ENCODE data around the gene MGAT4B. TPM values are rescaled to one million over a fixed set of nuclear protein-coding genes. Genes with fewer than 3 reads are reported as not detected.

MGAT4B gene
- total RNA-seq, 1 experiment from 2014 or later: 613 TPM

- no peak for DNase-seq
- no peak overlapping the region for H3K27ac Mint-ChIP-seq (ENCODE audit: unreplicated experiment)
- H3K36me3 Mint-ChIP-seq (ENCODE audit: insufficient read depth, unreplicated experiment): peaks cover 7% of the 10 kb centered on the region
- CTCF ChIA-PET: no interaction called here
- peaks cover 21% of the 10 kb centered on the region for H3K4me1 Mint-ChIP-seq (ENCODE audit: low read depth, unreplicated experiment)
- BruUV-seq (replicated peaks): no TSS peak
- no peak for TF ChIP-seq CTCF (IDR thresholded peaks at IDR 0.05; ENCODE audit: unreplicated experiment)
- intact Hi-C loops (cut with micrococcal nuclease; ENCODE audit: unreplicated experiment): no loop called here
- no peaks in the 10 kb centered on the region for H3K27me3 Mint-ChIP-seq (ENCODE audit: unreplicated experiment)
- H3K4me3 Mint-ChIP-seq (ENCODE audit: low read depth, unreplicated experiment): no peak overlapping the region
- H3K9me3 Mint-ChIP-seq (ENCODE audit: low read depth, unreplicated experiment): no peaks in the 10 kb centered on the region
Observed at GRCh38 chr5:179753971-179754370, 52.7 kb downstream of the MGAT4B start.

GRCh38 chr5:179749857-179750508 is 56.7 kb downstream of the MGAT4B start:
- intact Hi-C loops (cut with micrococcal nuclease; ENCODE audit: unreplicated experiment): no loop called here
- no TSS peak for BruUV-seq (replicated peaks)
- no peak for TF ChIP-seq CTCF (IDR thresholded peaks at IDR 0.05; ENCODE audit: unreplicated experiment)
- DNase-seq: no peak
- Mint-ChIP-seq H3K27ac (ENCODE audit: unreplicated experiment) (no peak overlapping the region), H3K27me3 (ENCODE audit: unreplicated experiment) (no peaks in the 10 kb centered on the region), H3K4me3 (ENCODE audit: low read depth, unreplicated experiment) (no peak overlapping the region), H3K9me3 (ENCODE audit: low read depth, unreplicated experiment) (no peaks in the 10 kb centered on the region), H3K4me1 (ENCODE audit: low read depth, unreplicated experiment) (peaks cover 11% of the 10 kb centered on the region), H3K36me3 (ENCODE audit: insufficient read depth, unreplicated experiment) (peaks cover 7% of the 10 kb centered on the region)
- CTCF ChIA-PET: interaction anchor here (0.7 kb wide), 1 partner anchor 18 kb away, joined by 3 read pairs; no protein-coding TSS in a partner anchor

- Mint-ChIP-seq H3K4me3 (ENCODE audit: low read depth, unreplicated experiment) (no peak overlapping the region), H3K27me3 (ENCODE audit: unreplicated experiment) (no peaks in the 10 kb centered on the region), H3K9me3 (ENCODE audit: low read depth, unreplicated experiment) (no peaks in the 10 kb centered on the region), H3K36me3 (ENCODE audit: insufficient read depth, unreplicated experiment) (peaks cover 8% of the 10 kb centered on the region), H3K27ac (ENCODE audit: unreplicated experiment) (no peak overlapping the region), H3K4me1 (ENCODE audit: low read depth, unreplicated experiment) (no peaks in the 10 kb centered on the region)
- CTCF ChIA-PET: interaction anchor here (0.6 kb wide), 1 partner anchor 58 kb away, joined by 4 read pairs; no protein-coding TSS in a partner anchor
- no TSS peak for BruUV-seq (replicated peaks)
- intact Hi-C loops (cut with micrococcal nuclease; ENCODE audit: unreplicated experiment): no loop called here
- DNase-seq: no peak
- TF ChIP-seq CTCF (IDR thresholded peaks at IDR 0.05; ENCODE audit: unreplicated experiment): no peak
Observed at GRCh38 chr5:179747811-179748210, 58.9 kb downstream of the MGAT4B start.

Small RNA genes lying within 50 kb of the gene (microRNA-seq; reads per million reads assigned to microRNA genes)
- 242 reads per million, percentile 73 among the genes with 10 or more reads in this experiment for gene MIR1229

Other genes starting within 250 kb of the MGAT4B start
- gene HNRNPH1, start 183.2 kb downstream of the MGAT4B start, total RNA-seq (2022): 765 and 870 TPM in 2 replicates
- not detected in 2 replicates for gene CBY3, start 125.8 kb downstream of the MGAT4B start, total RNA-seq (2022)
- gene CANX, start 107.9 kb downstream of the MGAT4B start, total RNA-seq (2022): 1,253 and 1,434 TPM in 2 replicates
- 37.0 and 38.5 TPM in 2 replicates for gene MAML1, start 74.0 kb downstream of the MGAT4B start, total RNA-seq (2022)
- gene LTC4S, start 12.9 kb downstream of the MGAT4B start, total RNA-seq (2022): 2.2 and 4.9 TPM in 2 replicates
- gene SQSTM1, start 14.0 kb upstream of the MGAT4B start, total RNA-seq (2022): 1,023 and 1,145 TPM in 2 replicates
- gene MRNIP, start 52.0 kb upstream of the MGAT4B start, total RNA-seq (2022): 41.5 and 47.1 TPM in 2 replicates
- gene TBC1D9B, start 101.0 kb upstream of the MGAT4B start, total RNA-seq (2022): 147 and 148 TPM in 2 replicates